GM23338 (cell line): Measurements from ENCODE around the gene TRMT6. TPM values are rescaled to one million over a fixed set of nuclear protein-coding genes. Genes with fewer than 3 reads are reported as not detected.

Source experiments
- ATAC-seq: fragments of 200-7000 bp; cut with Tn5 transposase; 3 replicates; pipeline ENCODE4 v1.9.1; 2020
- DNase-seq: peaks from one replicate; pipeline ENCODE4 v3.0.0-alpha.2; 2015; ENCODE audit warnings: low spot score
- H2AFZ ChIP-seq: fragments of 200-600 bp; sonication (generic); 2 replicates; pipeline ENCODE4 v1.8.0; 2016; ENCODE audit warnings: antibody characterized with exemption, mild to moderate bottlenecking, moderate library complexity
- H3F3A ChIP-seq: fragments of 200-600 bp; sonication (generic); replicated peaks from 2 replicates; pipeline ENCODE4 v1.8.0; 2017; ENCODE audit warnings: antibody characterized with exemption, mixed run types, low read depth
- H3K27ac ChIP-seq: fragments of 200-600 bp; sonication (generic); 2 replicates; pipeline ENCODE4 v1.6.1; 2016; ENCODE audit warnings: low read depth
- H3K27me3 ChIP-seq: fragments of 200-600 bp; sonication (generic); 2 replicates; pipeline ENCODE4 v1.8.0; 2016; ENCODE audit warnings: mild to moderate bottlenecking, mixed run types, moderate library complexity; ENCODE audit not compliant: insufficient read depth
- H3K36me3 ChIP-seq: fragments of 200-600 bp; sonication (generic); 2 replicates; pipeline ENCODE4 v1.8.0; 2016; ENCODE audit warnings: mild to moderate bottlenecking; ENCODE audit not compliant: insufficient read depth
- H3K4me1 ChIP-seq: fragments of 200-600 bp; sonication (generic); 2 replicates; pipeline ENCODE4 v1.8.0; 2016; ENCODE audit warnings: mild to moderate bottlenecking, moderate library complexity; ENCODE audit not compliant: insufficient read depth
- H3K4me2 ChIP-seq: fragments of 200-600 bp; sonication (generic); 2 replicates; pipeline ENCODE4 v1.7.1; 2017; ENCODE audit warnings: mixed run types
- H3K4me3 ChIP-seq: fragments of 200-600 bp; sonication (generic); 2 replicates; pipeline ENCODE4 v1.6.1; 2016; ENCODE audit warnings: mixed run types
- H3K79me2 ChIP-seq: fragments of 200-600 bp; sonication (generic); replicated peaks from 2 replicates; pipeline ENCODE4 v1.8.0; 2017; ENCODE audit warnings: mild to moderate bottlenecking; ENCODE audit not compliant: insufficient read depth
- H3K9me2 ChIP-seq: fragments of 200-600 bp; sonication (generic); 2 replicates; pipeline ENCODE4 v1.8.0; 2017; ENCODE audit not compliant: insufficient read depth
- H4K20me1 ChIP-seq: fragments of 200-600 bp; sonication (generic); replicated peaks from 2 replicates; pipeline ENCODE4 v1.8.0; 2017; ENCODE audit warnings: mild to moderate bottlenecking; ENCODE audit not compliant: insufficient read depth
- H3K27ac Mint-ChIP-seq: 2 replicates; pipeline ENCODE4 v1.8.0; 2020; ENCODE audit warnings: inconsistent platforms, mild to moderate bottlenecking, moderate library complexity, mixed read lengths
- H3K27me3 Mint-ChIP-seq: 3 replicates; pipeline ENCODE4 v1.8.0; 2022; ENCODE audit warnings: low read depth, mild to moderate bottlenecking, moderate library complexity, mixed read lengths, inconsistent platforms; ENCODE audit not compliant: insufficient read depth, poor library complexity
- H3K36me3 Mint-ChIP-seq: 3 replicates; pipeline ENCODE4 v1.8.0; 2021; ENCODE audit warnings: low read depth, mild to moderate bottlenecking, inconsistent platforms, moderate library complexity, mixed read lengths
- H3K4me1 Mint-ChIP-seq: 3 replicates; pipeline ENCODE4 v1.8.0; 2020; ENCODE audit warnings: mild to moderate bottlenecking, inconsistent platforms, mixed read lengths
- H3K4me3 Mint-ChIP-seq: 3 replicates; pipeline ENCODE4 v1.8.0; 2021; ENCODE audit warnings: moderate library complexity, mild to moderate bottlenecking, inconsistent platforms, mixed read lengths
- H3K9me3 Mint-ChIP-seq: 3 replicates; pipeline ENCODE4 v1.8.0; 2020; ENCODE audit warnings: moderate library complexity, mild to moderate bottlenecking, inconsistent platforms, mixed read lengths
- CREB1 ChIP-seq: fragments of 250-450 bp; sonication (Bioruptor Pico); IDR thresholded peaks from 2 replicates; pipeline ENCODE4 v1.5.0; 2020; ENCODE audit warnings: low read depth, mild to moderate bottlenecking, moderate library complexity
- CTCF ChIP-seq, 2 experiments: fragments of 200-600 bp in 1 of 2; sonication (generic) in 1 of 2; conservative IDR thresholded peaks; 2 replicates each; pipeline versions ENCODE4 v1.5.1 to v1.6.1; 2016 to 2017; ENCODE audit warnings: antibody characterized with exemption in 2 of 2, low read depth in 2 of 2, mild to moderate bottlenecking in 2 of 2, moderate library complexity in 1 of 2
- ETS1 ChIP-seq: IDR thresholded peaks from 2 replicates; pipeline ENCODE4 v1.6.1; 2016; ENCODE audit warnings: antibody characterized with exemption
- EZH2 ChIP-seq: fragments of 200-600 bp; sonication (generic); IDR thresholded peaks from one replicate; pipeline ENCODE4 v1.8.0; 2017; ENCODE audit warnings: antibody characterized with exemption, mild to moderate bottlenecking, low read depth; ENCODE audit not compliant: unreplicated experiment
- EZH2phosphoT487 ChIP-seq: fragments of 200-600 bp; sonication (generic); IDR thresholded peaks from one replicate; pipeline ENCODE4 v1.8.1; 2018; ENCODE audit warnings: antibody characterized with exemption; ENCODE audit not compliant: unreplicated experiment
- JUNB ChIP-seq: IDR thresholded peaks from one replicate; pipeline ENCODE4 v1.6.1; 2016; ENCODE audit warnings: antibody characterized with exemption; ENCODE audit not compliant: unreplicated experiment
- NANOG ChIP-seq: IDR thresholded peaks from 2 replicates; pipeline ENCODE4 v1.6.1; 2016; ENCODE audit warnings: antibody characterized with exemption, borderline replicate concordance
- POLR2AphosphoS5 ChIP-seq: IDR thresholded peaks from 2 replicates; pipeline ENCODE4 v1.6.1; 2016; ENCODE audit warnings: antibody characterized with exemption, low read depth
- REST ChIP-seq: IDR thresholded peaks from one replicate; pipeline ENCODE4 v1.6.1; 2018; ENCODE audit warnings: antibody characterized with exemption; ENCODE audit not compliant: unreplicated experiment
- STAT1 ChIP-seq: IDR thresholded peaks from one replicate; pipeline ENCODE4 v1.6.1; 2016; ENCODE audit warnings: antibody characterized with exemption; ENCODE audit not compliant: unreplicated experiment
- ZNF114 ChIP-seq: fragments of 250-450 bp; sonication (Bioruptor Pico); IDR thresholded peaks from 2 replicates; pipeline ENCODE4 v1.5.0; 2020; ENCODE audit warnings: mild to moderate bottlenecking, moderate library complexity
- ZNF331 ChIP-seq: fragments of 250-450 bp; sonication (Bioruptor Pico); IDR thresholded peaks from 2 replicates; pipeline ENCODE4 v1.5.0; 2020; ENCODE audit warnings: low read depth, mild to moderate bottlenecking, moderate library complexity
- ZNF462 ChIP-seq: fragments of 250-450 bp; sonication (Bioruptor Pico); IDR thresholded peaks from 2 replicates; pipeline ENCODE4 v1.5.0; 2020; ENCODE audit warnings: mild to moderate bottlenecking, moderate library complexity
- polyA plus RNA-seq: library from polyadenylated mRNA; unstranded; fragments of >200 nt; fragmentation: Nextera tagmentation; extraction: Ambion mirVana; gene quantifications from 2 replicates; pipeline ENCODE4 v1.2.1, GENCODE V29; 2016
- total RNA-seq: library from RNA; depleted of rRNA; stranded (reverse); fragments of >200 nt; shearing (Covaris generic); gene quantifications from 2 replicates; pipeline ENCODE4 v1.2.3, GENCODE V29; 2014

Gene TRMT6
- total and polyA plus RNA-seq, 2 experiments from 2014 or later = 15.5 to 26.3 TPM

GRCh38 chr20:5900908-5901307 lies 49.4 kb downstream of the TRMT6 start:
- no peaks in the 10 kb centered on the region for H3K79me2 ChIP-seq
- ATAC-seq (no peak), DNase-seq (no peak)
- Mint-ChIP-seq H3K9me3 (no peaks in the 10 kb centered on the region), H3K4me3 (no peak overlapping the region), H3K4me1 (no peaks in the 10 kb centered on the region), H3K27me3 (peaks cover 4% of the 10 kb centered on the region), H3K36me3 (no peaks in the 10 kb centered on the region), H3K27ac (no peak overlapping the region)
- H2AFZ ChIP-seq = no peak overlapping the region
- H3K27ac ChIP-seq = no peak overlapping the region
- H3F3A ChIP-seq = no peaks in the 10 kb centered on the region
- H3K4me2 ChIP-seq = no peak overlapping the region
- no peaks in the 10 kb centered on the region for H3K4me1 ChIP-seq
- H3K9me2 ChIP-seq = no peaks in the 10 kb centered on the region
- no peak overlapping the region for H3K4me3 ChIP-seq
- no peaks in the 10 kb centered on the region for H3K27me3 ChIP-seq
- TF ChIP-seq EZH2 (no peak), ZNF462 (no peak), ZNF331 (no peak), POLR2AphosphoS5 (no peak), STAT1 (no peak), EZH2phosphoT487 (no peak), NANOG (no peak), ETS1 (no peak), CREB1 (no peak), ZNF114 (no peak), JUNB (no peak), CTCF (conservative IDR thresholded peaks at IDR 0.05; ENCODE audit: low read depth in 2 of 2) (no peak), REST (no peak)
- no peaks in the 10 kb centered on the region for H4K20me1 ChIP-seq
- no peaks in the 10 kb centered on the region for H3K36me3 ChIP-seq
